SW 1271 (cell line): ENCODE data around the gene KCNG1.

Experiments used
- DNase-seq, 2 experiments: peaks; one replicate each; lab custom pipeline; 2025; lab: John Stamatoyannopoulos, UW

KCNG1 gene

DNA sequence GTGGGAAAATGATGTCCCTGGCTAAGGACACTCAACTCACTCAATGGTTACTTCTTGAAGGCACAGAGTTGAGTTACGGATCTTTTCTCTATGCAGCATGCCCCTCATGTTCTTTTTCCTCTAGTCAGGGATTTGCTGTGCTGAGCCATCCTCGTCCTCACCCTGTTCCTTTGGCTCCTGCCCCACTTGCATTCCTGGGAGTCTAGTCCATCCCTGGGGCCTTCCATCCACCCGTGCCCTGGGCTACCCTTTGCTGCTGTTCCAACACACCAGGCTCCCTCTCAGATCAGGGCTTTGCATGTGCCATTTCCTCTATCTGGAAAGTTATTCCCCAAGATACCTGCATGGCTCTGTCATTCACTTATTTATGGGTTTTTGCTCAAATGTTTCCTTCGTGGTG, 13.3 kb upstream of the KCNG1 start:
- DNase-seq, result no peak

DNA sequence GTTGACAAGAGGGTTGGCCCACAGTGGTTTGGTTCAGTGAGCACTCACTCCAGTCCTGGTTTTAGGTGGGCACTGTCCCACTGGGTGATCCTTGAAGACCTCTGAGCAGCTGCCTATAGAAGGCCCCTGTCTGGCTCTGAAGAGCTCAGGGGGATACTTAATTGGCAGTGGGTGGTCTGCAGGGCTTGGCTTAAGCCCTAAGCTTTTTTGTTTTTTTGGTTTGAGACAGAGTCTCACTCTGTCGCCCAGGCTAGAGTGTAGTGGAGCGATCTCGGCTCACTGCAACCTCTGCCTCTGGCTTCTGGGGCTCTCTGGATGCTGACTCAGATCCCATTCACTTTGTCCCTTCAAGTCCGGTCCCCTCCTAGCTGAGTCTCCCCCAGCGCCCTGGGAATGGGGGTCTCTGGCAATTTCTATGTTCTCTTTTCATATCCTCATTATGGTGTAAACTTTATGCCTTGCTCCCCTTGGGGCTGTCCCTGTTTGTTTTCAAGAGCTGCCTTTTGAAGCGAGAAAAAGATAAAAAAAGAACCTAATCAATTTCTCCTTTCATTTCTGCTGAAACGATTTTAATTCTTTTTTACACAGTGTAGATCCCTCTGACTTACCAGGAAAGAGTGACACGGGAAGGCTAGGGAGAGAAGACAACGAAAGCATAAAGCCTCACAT, 12.2 kb upstream of the KCNG1 start:
- DNase-seq, result no peak

DNA sequence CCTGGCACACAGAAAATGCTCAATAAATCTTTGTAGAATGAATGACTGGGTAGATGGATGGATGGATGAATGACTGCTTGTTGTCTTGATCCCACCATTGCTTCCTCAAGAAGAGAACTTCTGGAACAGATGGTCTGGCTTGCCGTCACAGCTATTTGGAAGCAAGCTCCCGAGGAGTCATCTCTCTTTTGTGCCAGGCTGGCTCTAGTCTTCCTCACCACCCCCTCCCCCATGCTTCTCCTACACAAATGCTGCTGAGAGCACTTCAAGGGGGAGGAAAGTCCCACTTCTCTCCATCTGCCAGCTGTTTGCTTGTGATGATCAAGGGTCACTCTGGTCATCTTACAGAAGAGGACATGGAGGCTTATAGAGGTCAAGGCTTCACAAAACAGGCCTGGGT, 11.6 kb upstream of the KCNG1 start:
- no peak for DNase-seq

DNA sequence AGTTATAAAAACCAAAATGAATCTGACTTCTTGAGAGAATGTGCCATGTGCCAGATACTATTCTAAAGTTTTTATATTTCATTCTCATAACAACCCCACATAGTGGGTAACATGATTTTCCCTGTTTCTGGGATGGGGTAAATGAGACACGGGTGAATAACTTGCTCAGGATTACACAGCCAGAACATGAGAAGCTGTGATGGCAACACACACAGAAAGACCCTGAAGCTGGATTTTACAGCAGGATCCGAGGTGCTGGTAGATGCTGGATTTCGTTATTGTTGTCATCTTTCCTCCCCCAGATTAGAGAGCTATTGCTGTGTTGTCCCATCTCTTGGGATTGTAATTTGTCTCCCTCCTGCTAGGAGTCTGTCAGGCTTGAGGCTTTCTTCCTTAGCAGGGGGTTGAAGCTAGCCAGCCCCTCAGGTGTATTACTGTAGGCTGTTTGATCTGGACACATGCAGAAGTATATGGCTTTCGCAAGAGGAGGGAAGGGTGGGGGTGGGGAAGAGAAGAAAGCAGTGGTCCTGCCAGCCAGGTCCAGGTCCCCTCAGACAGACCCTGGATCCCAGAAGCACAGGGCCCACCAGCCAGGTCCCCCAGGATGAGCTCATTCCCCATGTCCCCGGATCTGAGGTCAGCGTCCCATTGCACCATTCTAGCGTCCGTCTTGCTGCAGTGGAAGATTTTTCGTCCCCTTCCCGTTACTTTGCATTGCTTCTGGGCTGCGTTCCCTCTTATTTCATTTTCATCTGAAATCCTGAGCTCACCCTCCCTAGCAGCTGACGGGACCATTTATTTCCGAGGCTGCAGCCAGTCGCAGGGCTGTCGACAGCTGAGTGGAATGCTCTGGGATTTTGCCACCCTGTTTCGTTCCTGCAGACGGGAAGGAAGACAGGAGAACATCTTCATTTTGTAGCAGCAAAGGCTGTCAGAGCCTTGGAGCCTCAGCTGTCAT, 7.3 kb upstream of the KCNG1 start:
- no peak for DNase-seq

DNA sequence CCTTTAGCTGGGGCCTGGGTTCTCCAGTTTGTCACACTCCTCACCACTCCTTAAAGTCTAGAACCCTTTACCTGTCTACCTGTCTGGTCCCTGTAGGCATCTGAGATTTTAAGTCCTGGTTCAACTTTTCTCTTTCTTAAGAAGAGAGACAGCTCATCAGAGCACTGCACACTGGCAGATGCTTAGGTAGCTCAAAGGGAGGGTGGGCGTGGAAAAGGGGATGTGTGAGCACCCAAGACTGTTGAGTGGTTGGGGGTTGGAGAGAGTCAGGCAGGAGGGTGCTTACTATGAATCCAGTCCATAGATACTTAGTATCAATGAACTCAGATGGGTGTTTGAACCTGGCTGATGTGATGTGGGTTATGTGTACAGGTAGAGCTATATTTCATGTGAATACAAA, 6.6 kb upstream of the KCNG1 start:
- no peak for DNase-seq

DNA sequence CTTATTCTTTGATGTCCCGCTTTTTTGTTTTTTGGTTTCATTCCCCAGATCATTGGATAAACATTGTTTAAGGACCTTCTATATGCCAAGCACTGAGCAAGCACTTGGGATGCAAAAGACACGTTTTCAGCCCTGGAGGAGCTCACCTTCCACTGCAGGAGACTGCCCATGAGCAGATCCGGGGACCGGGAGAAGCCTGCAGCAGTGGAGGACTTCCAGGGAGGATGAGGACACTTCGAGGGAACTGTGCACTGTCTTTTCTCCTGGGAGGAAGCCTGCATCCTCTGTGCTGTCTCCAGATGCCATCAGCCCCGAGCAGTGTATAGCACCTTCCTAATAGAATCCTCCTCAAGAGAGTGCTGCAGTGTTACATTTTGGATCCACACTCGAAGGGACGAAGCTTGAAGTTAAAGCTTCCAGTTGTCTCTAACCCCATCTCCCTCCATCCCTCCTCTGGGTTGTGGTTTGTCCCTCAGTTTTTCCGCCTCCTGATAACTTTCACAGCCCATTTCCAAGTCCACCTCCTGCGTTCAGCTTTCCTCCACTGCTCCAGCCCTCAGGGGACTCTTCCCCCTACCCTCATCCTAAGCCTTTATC, 5.8 kb upstream of the KCNG1 start:
- DNase-seq, result no peak

DNA sequence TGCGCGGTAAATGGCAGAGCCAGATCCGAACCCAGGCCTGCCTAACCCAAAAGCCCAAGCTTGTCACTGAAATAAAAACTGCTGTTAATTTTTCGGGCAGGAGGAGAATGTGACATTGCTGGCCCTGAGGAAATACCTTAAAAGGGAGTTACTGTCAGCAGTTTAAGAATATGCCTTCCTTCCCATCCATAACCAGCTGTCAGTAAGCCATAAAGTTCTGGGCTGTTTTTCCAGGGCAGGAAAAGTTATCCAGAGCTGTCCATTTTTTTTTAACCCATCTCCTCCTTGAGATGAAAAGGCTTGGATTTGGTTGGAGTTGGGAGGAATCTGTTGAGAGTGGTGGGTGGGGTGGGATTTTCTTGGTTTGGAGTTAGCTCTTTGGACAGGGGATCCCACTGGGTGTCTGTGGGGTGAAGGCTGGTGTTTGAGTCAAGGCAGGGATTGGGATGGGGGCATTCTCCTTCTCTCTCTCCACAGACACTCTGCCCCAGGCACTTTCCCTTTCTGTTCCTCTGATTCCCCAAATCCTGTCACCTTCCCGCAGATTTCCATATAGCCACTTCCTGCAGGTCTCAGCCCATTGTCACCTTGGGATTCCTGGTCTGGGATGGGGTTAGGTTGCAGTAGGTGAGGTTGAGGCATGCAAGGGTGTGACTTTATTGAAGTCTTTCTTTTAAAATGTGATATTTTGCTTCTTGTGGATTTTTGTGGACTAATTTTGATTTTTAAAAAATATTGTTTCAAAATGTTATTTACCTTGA, 4.3 kb upstream of the KCNG1 start:
- no peak for DNase-seq

DNA sequence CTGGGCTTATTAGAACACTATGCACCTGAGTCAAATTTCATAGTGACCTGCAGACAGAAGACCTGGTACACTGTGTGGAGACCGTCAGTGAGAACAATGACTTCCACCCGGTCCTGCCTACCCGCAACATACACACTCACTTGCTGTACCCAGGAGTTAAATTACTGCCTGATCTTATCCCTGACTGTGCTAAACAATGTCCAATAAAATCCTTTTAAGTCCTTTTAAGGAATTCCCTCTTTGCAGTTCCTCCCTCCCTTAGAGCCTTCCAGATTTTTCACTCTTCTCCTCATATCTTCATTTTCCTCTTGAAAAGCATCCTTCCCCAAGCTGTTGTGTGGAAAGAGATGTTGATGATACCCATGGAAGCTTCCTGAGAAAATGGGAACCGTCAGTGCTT, 3.4 kb upstream of the KCNG1 start:
- no peak for DNase-seq

DNA sequence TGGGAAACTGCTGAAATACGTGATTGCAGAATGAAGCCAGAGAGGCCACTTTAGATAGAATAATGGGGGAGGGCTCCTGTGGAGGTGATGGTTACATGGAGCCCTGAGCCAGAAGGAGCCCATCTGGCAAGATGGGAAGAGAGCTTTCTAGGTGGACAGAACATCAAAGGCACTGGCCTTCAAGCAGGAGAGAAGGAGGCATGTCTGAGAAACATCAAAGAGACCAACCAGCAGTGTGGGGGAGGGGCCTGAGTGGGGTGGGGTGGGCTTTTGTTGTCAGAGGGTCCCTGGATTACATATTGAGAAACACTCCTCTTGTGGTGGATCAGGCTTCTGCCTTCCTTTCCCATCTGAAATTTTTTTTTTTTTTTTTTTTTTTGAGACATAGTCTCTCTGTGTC, 1.9 kb upstream of the KCNG1 start:
- no peak for DNase-seq

DNA sequence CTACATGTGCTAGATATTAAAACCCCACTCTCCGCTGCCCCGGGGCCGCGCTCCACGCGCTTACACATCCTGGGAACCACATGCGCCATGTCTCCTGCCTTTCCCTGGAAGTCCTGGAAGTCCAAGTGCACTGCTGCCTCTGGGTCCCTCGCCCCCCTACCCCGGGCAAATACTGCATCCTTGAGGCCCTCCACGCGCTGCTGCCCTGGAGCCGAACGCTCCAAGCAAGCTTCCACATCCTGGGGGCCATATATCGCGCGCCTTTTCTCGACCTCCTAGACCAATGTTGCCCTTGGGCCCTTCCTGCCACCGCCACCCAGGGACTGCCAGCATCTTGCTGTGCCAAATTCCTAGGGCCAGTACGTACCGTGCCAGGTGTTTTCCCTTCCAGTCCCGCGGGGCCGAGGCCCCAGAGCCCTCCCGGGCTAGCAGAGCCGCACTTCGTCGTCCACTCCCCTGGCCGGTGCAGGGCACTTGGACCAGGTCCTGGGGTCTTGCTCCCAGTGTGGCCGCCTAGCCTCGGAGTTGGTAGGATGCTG, 779 bp upstream of the KCNG1 start:
- DNase-seq, result no peak

DNA sequence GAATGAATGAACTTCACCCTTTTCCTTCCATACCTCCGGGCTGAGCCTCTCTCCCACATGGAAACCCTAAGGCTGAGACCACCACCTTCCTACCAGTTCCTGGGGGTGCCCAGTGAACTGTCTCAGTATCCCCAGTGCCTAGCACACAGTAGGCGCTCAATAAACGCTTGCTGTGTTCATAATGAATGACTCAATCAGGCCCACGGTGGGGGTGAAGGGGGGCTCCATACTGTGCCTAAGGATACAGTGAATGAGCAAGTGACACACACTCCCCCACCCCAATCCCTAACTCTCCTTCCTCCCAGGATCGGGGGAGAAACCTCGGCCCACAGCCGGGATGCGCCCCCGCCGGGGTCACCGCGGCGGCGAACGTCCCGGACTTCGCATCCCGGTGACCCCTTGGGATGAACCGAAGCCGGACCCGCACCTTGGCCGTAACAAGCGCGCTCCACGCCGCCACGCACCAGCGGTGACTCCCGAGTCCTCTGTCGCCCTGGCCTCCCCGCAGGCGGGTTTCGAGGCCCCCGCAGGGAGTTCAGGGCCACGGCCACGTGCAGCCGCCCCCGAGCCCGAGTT, 592 bp downstream of the KCNG1 start:
- DNase-seq, result no peak

DNA sequence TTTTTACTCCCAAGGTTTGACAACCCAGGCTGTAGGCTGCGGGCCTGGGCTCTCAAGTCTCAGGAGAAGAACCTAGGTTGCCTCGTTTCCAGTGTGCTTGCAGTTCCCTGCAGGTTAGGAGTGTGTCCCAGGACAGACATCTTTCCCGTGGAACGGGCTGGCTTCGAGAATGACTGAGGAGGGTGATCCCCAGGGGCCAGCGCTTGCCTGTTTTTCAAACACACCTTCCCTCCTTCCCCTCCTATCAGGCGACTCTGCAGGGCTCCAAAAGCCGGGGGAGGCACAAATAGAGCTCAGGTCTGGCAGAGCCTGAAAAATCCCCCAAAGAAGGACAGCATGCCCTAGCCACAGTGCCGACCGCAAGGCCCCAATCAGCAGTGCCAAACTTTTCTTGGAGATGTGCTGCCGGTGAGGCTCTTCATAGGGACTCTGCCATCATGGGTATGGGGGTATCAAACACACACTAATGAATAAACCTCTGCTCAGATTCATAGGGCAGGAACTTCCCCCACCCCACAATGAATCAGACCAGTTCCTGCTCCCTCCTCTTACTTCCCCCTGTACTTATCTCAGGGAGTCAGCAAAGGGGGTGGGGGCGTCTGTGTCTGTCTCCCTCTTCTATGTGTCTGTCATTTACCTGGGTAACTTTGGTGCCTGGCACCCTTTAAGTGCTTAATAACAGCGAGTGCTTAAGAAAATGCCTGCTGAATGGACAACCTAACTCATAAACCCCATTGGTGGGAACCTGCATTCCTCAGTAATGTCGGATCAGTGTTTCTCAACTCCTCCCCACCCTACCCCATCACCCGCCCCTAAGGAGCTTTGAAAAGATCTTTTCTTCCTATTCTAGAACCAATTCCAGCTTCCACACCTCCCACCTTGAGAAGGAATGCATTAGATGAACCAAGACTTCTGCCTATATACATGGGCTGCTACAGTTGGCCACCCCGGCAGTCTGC, 1.6 kb downstream of the KCNG1 start:
- DNase-seq, result no peak

DNA sequence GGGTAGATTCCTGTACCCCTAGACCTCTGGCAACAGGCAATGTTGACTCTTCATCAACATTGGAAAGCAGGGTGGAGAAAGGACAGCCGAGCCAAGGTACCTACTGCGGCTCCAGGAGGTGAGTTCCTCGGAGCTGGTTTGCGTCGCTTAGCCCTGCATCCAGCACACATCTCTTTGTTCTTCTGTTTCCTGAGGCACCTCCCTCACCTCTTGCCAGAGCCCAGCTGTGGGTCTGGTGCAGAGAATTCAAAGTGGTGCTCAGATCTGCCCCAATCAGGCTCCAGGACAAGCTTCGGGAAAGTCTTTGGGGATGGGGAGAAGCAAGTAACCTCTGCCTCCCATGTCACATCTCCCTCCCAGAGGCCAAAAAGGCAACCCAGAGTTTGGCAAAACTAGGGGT, 2.2 kb downstream of the KCNG1 start:
- no peak for DNase-seq

DNA sequence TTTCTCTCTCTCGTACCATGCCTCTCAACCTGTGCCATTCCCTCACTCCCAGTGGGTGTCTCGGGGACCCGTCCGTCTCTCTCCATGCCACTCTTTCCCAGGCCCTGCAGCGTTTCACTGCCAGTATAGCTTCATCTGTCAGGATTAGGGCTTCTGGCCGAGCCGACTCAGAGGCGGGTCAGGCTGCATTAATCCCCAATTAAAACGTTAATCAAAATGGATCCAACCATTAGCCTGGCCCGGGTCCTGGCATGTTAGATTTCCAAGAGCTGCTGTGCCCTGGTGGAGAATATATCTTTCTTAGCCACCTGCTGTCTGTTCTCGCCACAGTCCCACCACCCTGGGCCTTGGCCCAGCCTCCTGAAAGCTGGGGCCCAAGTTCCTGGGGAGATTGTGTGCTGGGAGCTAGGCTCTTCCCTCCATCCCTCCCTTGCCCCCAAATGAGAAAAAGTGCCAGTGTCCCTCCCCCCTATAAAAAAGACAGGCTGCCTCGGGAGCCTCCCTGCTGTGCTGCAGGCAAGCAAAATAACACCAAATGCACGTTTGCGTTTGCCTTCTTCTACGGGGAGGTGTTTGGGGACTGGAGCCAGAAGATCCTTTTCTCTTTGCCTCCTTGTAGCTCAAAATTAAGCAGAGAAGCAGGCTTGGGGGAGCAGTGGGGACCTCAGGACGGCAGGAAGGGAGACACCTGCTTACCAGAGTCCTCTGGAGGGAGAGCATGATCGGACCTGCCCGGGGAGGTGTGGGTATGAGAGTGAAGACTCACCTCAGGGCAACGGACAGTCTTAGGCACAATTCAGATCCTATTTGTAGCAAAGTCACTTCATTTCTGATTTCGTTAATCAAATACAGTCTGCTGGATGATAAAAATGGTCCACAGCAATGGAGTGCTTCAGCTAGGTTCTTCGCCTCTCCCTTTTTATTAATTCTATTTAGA, 3.0 kb downstream of the KCNG1 start:
- no peak for DNase-seq

DNA sequence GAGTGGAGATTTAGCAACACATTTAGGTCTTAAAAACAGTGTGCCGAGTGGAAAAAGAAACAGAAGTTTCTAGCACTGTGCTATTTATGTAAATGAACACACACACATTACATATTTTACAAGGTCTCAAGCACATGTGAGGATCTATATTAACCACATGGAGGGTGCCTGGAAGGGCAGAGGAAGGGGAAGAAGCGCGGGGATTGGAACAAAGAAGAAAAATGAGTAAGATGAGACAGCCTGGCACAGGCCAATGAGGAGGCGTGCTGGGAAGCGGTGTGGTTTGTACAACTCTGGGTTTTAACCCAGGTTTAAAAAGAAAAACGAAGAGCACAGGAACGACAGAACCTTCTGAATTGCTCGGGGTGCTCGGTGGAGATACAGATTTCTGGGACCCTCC, 5.7 kb downstream of the KCNG1 start:
- DNase-seq, result no peak

DNA sequence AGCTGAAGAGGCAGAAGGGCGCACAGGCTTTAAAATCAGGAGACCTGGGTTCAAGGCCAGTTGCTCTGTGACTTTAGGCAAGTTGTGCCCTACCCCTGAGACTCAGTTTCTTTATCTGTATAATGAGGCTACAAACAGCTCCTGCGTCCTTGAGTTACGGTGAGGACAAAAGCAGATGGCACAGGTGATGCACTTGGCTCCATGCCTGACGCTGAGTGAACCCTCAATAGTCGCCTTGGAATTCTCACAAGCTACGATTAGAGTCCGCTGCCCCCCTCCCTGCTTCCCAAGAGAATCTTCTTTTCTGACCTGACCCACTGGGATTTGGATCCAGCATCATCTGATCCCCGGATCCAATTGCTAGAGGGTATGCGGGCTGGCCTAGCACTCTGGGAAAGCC, 6.4 kb downstream of the KCNG1 start:
- no peak for DNase-seq

DNA sequence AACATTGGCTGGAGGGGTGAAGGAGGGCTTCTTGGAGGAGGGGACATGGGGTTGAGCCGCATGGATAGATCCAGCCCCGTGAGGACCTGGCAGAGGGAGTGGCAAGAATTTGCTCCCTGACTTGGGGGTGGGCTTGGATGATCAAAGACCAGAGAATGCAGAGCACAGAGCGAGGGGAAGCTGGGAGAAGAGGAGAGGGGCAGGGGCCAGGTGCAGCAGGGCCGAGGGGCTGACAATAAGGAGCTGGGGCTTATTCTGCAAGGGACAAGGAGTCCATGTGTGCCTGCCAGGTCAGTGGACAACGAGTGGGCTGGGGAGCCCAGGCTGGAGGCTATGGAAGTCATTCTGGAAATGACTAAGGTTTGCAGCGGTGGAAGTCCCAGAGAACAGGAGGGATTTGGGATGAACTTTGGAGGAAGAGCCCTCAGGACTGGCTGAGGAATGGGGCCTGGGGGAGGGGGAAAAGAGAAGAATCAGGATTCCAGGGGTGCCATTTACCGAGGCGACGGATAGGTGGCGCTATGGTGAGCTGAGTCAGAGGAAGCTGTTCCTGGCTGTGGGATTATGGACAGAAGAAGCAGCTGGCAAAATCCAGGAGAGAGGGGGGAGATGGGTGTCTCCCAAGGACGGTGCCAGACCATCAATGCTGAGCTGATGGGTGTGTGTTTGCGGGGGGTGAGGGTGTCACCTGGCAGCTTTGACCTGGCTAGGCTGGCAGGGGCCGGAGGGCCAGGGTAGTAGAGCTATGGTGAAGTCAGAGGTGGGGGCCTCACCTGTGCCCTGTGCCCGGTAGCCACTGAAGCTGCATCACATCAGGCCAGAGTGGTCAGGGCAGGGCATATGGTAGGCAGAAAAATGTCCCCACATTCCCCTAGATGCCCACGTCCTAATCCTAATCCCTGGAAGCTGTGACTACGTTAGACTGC, 7.8 kb downstream of the KCNG1 start:
- DNase-seq, result peak in 1 of 2 experiments; percentile 60
